ENCODE results near the gene THOP1.

THOP1 gene

DNA sequence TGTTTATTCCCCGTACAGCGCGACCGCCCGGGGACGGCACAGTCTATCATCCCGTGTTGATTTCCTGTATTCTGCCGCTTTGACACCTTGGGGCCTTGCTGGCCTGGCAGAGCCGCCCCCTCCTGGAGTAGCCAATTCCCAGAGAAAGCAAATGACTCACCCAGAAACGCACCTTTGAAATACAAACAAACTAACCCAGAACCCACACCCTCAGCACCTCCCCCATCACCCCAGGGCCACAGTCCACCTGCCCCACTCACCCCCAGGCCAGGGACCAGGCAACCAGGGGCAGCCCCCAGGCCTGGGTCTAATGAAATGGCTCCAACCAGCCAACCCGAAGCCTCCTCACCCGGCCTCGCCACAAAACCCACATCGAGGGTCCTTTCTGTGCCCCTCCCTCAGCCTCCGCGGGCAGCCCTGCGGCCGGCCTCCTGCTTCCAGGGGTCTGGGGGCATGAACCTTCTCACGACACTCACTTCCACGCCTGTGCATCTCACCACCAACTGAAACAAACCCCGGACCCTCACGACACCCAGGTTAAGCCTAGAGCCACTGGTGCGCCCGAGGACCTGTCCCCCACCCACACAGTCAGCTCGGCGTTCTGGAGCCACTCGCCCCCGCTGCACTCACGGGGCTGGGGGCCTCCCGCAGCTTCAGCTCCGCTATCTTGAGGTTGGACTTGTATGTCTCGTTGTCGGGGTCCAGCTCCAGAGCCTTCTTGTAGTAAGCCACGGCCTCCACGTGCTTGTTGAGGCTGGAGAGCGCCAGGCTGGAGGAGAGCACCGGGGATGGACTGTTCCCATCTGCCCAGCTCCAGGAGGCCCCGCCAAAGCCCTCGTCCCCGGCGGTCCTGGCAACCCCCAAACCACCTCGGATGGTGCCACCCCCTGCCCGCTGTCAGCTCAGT lies 23.2 kb upstream of the THOP1 start:
- no peak for DNase-seq (ENCODE audit: low spot score)

DNA sequence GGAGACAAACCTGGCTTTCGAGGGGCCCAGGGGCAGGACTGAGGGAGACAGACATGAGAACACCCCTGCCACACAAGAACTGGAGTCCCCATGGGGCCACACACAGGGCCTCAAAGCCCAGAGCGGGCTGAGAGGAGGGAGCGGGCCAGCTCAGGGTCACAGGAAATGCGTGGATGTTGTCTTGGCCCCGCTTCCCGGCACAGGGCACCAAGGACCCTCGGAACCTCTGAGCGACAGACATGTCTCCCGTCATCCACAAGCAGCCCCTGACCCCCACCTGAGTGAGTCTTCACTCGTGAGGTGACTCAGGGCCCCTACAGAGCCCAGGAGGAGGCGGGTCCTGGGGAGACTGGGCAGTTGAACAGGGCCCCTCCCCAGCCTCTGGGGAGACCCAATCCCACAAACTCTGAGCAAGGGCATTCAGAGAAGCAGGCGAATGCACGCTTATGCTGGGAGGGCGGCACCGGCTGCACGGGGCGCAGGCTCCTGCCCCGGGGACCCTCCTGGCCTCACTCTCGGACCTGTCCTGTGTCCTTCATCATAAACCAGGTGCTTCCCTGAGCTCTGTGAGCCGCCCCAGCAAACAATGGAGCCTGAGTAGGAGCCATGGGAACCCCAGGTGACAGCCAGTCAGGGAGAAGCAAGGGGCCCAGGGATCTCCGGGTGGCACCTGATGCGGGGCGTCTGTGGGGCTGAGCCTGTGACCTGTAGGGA lies 22.4 kb upstream of the THOP1 start:
- DNase-seq (ENCODE audit: low spot score): no peak

DNA sequence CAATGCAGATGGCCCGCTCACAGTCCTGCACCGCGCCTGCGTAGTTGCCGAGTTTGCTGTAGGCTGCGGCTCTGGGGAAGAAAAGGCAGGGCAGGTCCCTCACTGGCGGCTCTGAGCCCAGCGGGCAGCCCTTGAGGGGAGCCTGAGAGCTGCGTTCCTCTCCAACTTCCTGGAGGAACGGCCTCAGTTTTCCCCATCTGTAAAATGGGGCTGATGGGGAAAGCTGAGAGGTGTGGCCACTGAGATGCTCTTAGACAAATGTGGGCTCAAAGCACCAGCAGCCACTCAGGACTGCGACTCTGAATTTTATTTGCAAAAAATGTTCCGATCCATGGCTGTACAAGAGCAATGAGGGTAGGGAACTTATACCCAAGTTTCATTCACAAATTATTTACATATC lies 21.6 kb upstream of the THOP1 start:
- DNase-seq (ENCODE audit: low spot score): no peak

DNA sequence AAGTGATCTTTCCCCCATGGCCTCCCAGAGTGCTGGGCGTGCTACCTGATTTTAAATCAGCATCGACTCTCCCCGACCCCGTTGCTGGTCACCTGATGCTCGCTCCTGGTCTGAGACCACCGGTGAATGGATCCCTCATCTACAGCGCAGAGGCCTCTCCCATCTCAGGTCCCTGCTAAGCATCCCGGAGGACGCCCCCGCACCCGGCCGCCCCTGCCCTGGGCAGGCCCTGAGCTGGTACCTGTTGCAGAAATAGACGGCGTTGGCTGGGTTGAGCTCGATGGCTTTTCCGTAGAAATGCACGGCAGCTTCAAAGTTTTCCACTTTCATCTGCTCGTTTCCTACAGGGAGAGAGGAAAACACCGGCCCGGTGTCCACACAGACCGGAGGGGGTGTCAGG lies 20.4 kb upstream of the THOP1 start:
- no peak for DNase-seq (ENCODE audit: low spot score)

DNA sequence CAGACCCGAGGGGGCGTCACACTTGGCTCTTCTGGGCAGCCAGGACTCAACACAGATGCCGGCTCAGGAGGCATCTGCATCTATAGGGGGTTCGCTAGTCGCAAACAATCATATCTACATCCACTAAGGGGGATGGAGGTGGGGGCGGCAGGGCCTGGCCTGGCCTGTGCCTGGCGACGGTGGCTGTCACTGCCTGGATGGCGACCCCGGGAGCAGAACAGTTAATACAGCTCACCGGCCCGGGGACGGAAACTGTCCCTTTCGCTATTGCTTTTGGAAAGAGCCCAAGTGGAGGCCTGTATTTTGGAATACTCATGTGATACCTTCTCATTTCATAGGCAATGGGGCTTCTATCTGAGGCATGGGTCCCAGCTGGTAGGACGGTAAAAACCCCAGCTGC lies 19.9 kb upstream of the THOP1 start:
- DNase-seq (ENCODE audit: low spot score): no peak

DNA sequence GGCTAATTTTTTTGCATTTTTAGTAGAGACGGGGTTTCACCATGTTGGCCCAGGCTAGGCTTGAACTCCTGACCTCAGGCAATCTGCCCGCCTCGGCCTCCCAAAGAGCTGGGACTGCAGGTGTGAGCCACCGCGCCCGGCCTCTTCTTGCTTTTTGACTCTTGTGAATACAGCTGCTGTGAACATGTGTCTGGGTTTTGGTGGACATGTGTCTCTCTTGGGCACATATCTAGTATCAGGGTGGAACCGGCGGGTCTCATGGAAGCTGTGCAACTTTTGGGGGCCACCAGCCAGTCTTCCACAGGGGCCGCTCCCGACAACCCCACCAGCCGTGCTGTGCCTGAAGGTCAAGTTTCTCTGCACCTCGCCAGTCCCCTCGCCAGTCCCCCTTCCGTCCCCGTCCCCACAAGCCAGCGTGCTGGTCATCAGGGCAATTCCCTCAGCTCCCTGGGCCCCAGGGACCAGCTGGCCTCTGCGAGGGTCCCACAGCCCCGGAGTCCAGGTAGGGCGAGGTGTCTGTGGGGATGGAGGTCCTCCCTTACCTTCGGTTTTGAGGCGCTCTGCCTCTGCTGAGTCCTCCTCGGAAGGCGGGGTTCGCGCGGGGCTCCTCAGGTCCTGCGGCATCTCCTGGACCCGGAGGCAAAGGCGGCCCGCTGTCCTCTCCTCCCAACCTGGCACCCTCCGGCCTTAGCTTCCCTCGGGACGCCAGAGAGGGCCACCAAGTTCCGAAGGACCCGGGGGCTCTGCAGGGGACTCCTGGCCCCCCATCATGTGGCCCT lies 18.5 kb upstream of the THOP1 start:
- no peak for DNase-seq (ENCODE audit: low spot score)

DNA sequence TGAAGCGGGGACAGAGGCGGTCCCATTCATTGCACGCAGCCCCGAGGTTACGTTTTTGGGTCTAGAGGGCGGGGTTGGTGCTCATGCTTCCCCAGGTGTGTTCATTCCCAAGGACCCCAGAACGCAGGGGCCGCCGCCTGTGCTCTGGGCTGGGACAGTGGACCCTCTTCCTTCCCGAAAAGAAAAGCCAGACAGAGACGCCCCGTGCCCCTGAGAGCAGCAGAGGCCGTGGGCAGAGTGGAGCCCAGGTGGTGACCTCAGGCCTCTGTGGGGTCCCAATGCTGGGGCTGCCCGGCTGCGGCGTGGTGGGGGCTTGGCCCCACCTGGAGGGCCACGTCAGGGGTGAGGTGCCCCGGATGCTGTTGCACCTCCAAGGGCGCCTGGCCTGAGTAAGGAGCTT lies 17.6 kb upstream of the THOP1 start:
- DNase-seq (ENCODE audit: low spot score): no peak

DNA sequence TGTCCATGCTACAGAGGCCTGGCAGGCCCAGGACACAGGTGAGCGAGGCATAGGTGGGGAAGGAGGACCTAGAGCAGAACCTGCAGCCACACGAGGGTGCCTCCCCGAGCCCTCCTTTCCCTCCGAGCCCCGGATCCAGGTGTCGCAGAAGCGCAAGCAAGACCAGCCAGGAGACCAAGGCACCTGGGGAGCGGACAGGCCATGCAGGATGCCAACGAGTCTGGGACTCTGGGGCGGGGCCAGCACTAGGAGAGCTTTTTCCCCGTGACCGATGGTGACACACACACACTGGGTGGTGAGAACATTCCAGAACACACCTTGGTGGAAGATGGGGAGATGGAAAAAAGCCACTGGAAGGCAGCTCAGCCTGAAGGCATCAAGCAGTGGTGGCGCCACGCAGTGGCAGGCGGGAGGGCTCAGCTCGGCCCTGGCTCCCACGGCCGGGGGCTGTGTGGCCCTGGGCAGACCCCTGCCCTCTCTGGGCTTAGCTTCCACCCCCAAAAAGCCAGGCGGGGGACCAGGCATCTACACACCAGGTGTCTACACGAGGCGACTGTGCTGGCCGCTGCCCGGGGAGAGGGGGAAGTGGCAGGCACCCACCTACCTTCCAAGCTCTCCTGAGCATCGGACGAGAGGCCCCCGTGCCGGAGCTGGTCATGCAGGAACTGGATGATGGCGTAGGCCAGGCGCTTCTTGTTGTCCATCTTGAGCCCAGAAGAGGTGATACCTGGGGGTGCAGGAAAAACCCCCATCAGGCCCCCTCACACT lies 16.8 kb upstream of the THOP1 start:
- DNase-seq (ENCODE audit: low spot score): no peak

DNA sequence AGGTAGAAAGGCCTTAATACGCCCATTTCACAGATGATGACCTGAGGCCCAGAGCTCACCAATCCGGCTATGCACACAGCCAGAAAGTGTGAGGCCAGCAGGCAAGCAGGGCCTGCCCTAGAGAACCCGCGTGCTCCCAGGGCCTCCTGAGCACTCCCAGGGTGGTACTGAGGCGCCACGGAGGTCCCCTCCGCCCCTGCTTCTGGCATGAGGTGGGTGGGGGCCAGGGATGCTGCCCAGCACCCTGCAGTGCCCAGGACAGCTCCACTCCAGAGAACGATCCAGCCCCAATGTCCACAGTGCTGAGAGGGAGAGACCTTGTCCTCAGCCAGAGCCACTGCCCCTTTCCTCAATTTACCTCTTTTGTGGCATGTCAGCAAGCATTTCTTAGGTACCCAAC lies 16.1 kb upstream of the THOP1 start:
- DNase-seq (ENCODE audit: low spot score): no peak

DNA sequence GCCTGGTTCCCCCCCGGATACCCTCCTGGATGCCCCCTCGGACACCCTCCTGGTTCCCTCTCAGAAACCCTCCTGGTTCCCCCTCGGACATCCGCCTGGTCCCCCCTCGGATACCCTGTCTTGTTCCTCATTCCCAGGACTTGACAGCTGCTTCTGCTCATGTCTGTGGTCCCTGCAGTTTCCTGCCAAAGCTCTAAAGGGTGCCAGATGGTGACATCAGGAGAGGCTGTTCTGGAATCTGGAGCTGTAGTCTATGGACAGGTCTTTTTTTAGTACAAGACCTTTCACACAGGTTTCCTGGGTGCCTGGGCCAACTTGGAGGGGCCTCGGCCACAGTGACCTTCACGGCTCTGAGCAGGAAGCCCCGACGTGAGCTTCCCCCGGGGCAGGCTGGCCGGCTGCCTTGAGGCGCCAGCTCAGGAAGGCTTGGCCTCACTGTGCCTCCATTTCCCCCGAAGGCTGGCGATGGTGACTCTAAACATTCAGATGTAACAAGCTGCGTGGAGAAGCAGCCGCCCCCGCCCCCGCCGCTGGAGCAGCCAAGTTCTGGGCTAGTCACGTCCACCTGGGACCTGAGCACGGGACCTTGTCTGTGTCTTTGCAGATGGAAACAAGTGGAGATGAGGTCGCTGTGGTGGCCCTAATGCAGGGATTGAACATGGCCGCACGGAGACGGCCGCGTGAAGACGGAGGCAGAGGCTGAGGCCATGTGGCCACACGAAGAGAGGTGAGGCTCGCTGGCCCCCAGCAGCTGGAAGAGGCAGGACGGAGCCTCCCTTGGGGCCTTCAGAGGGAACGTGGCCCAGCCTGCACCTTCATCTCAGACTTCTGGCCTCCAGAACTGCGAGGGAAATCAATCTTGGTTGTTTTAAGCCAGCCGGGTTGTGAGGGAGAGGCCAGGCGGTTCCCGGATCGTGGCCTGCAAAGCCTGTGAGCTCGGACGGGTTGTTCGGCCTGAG lies 15.0 kb upstream of the THOP1 start:
- DNase-seq (ENCODE audit: low spot score): no peak

DNA sequence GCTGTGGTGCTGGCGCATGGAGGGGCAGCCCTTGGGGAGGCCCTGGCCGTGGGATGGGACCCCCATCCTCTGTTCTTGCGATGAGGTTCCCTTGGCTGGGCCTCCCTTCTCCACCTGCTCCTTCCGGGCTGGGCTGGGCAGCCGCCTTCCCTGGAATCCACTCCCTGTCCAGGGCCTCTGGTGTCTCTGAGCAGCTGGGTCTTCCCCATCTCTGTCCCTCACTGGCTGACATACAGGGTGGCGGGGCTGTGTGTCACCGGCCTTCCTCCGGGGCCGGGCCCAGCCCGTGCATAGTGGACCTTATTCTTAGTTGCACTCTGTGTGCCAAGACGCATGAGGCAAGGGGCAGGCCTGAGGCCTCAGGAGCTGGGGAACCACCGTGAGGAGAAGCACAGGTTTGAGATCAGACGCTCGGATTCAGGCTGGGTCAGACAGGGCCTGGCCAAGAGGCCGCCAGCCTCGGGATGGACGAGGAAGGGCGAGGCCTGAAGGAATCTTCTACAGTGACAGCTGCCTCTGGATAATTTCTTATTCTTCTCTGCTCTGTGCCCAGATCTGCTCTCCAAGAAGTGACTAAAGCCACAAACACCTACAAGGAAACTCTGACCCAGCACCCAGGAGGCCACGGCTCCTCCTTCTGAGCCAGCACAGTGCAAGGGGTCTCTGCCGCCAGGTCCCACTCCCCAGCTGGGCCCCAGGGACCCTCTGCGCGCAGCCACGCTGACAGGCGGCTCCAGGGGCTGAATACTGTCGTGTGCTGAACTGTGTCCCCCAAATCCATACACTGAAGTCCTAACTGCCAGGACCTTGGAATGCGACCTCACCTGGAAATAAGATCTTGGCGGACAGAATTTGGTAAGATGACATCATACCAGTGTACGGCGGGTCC lies 13.3 kb upstream of the THOP1 start:
- DNase-seq (ENCODE audit: low spot score): no peak

DNA sequence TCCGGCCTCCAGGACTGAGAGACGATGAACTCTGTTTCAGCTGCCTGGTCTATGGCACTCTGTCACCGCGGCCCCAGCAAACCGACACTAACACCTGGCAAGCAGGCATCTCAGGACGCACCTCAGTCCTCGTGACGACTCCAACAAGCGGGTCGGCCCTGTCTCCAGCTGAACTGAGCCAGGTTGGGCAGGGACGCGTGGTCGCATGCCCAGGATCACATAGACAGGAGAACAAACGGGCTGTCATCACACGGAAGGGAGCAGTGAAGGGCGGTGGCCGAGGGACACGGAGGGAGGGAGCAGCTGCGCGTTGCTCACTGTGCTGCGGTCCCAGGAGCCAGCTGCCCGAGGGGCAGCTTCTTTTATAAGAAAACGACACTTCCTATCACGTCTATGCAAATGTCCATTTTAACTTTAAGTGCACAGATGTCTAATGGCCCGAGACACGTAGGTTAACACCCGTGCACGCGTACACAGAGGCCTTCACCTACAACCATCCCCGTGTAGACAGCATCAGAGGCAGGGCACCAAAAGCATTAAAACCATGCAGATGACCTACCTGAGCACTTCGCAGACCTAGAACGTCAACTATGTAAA lies 11.1 kb upstream of the THOP1 start:
- DNase-seq (ENCODE audit: low spot score): no peak

DNA sequence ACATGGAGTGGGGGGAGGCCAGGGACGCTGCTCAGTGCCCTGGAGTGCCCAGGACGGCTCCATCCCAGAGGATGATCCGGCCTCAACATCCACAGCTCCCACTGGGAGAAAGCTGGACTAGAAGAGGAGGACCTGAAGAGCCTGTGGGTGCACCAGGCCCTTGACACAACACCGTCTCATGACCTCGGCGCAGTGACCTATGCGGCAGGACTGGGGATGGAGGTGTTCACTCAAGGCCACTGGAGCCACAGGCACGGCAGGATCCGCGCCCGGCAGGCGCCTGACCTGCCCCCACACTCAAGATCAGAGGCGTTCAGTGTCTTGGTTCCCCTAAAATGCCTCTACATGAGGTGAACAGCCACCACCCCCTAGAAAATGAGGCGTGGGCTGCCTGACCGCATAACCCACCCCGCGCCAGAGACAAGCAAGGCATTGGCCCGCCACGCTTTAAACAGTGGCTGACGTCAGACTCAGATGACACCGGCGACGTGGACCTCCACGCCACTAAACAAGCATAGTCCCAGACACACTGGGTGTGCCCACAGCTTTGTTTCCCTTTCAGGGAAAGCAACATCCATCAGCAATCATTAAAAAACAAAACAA lies 10.2 kb upstream of the THOP1 start:
- DNase-seq (ENCODE audit: low spot score): no peak

DNA sequence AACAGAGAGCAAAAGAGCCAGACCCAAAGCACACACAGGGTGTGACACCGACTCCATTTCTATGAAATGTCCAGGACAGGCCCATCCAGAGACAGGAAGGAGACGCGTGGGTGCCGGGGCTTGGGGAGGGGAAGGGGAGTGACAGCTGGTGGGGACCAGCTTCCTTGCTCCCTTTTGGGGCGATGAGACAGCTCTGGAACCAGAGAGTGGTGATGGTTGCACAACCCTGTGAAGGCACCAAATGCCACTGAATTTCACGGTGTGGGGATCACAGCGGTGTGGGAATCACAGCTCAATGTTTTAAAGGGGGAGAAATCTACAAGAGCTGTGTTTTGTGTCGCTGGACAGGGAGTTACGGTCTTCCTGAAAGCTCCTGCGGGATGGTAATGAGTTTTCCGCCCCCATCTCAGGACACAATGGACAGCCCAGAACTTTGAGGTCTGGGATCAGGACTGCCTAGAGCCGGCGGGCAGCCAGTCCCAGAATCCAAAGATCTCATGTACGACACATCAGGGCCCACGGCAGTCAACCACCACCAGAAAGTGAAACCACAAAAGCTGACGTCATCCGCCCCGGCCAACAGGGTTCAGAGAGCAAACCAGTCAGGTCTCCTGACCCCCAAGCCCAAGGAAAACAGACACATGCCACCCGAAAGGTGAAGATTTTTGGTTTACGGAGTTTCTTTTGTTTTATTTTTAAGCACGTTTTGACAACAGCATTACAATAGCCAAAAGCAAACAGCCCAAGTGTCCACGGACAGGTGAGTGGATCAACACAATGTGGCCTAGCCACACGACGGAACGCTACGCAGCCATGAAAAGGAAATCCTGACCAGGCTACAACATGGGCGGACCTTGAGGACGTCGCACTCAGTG lies 9.5 kb upstream of the THOP1 start:
- DNase-seq (ENCODE audit: low spot score): no peak

DNA sequence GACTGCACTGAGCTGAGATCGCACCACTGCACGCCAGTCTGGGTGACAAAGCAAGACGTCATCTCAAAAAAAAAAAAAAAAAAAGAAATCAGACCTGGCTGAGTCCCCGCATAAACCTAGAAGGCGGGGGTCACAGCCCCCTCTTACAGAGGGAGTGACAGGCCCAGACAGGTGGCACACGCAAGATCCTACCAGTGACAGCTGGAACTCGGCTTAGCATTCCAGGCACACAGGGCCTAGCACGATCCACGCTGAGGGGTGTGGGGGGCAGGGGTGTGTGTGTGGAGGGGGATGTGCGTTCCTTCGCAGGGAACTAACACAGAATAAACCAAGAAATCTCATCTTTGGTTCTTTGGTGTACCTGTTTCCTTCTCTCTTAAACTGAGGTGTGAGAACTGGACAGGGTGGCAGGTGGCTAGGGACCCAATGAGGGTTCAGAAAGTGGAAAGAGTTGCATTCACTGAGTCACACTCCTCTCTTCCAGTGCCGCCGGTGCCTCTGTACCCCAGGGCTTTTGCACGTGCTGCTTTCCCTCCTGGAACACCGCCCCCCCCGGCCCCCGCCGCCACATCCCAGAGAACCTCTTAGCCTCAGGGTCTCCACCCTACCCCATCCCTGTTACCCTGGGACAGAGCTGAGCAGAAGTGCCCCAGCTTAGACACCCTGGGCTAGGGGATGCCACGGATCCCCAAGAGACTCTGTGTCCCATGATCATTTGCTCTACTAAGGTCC lies 7.2 kb upstream of the THOP1 start:
- no peak for DNase-seq (ENCODE audit: low spot score)

DNA sequence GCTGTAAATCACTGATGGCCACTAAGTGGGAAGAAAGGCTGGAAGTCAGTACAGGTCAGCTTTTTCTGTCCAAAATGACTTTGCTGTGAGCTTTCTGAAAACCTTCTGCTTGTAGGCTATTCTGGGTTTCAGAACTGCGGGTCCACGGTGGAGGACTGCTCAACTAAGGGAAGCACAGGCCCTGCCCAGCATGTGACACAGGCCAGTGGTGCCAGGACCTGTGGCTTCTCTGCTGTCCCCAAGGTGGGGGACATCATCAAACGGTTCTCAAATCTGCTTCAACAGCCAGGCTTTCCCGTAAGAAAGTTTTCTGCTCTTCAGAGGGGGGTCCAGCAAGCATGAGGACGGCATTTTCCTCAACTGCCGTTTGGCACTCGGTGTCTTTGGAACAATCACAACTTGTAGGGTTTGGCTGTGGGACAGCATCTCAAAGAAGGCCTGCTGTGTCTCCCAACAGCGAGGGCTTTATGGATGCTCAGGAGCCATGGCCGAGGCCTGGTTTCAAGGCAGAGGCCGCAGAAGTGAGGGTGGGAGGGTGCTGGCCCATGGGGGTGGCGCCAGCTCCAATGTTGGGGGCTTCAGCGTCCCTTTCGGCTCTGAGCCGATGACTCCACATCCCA lies 6.1 kb upstream of the THOP1 start:
- no peak for DNase-seq (ENCODE audit: low spot score)
